ENCODE measurements around the gene PGRMC2.
"Not testable (repeated sequence)": the region's sequence is repeated elsewhere in the genome, so short reads cannot be mapped to it uniquely, and the experiment has no call there.

PGRMC2 gene

GRCh38 chr4:128298146-128298758 lies 10.6 kb upstream of the PGRMC2 start:
- no peak for DNase-seq

DNA sequence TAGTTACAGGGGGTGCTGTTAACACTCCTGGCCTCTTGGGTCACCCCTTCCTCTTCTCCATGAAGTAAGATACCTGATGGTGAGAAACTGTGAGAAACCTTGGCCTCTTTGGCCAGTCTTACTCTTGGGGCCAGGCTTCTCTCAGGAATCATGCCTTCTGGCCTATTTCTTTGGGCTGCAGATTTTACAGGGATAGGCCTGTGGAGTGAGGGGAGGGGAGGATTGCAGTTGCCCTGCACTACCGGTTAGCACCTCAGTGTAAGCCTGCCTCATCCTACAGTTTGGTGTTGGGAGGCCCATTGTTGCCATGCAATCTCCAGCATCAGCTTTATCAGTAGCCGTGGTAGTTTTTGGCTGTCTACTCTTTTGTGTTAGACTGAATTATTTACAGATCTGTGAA lies 7.6 kb upstream of the PGRMC2 start:
- DNase-seq: no peak

DNA sequence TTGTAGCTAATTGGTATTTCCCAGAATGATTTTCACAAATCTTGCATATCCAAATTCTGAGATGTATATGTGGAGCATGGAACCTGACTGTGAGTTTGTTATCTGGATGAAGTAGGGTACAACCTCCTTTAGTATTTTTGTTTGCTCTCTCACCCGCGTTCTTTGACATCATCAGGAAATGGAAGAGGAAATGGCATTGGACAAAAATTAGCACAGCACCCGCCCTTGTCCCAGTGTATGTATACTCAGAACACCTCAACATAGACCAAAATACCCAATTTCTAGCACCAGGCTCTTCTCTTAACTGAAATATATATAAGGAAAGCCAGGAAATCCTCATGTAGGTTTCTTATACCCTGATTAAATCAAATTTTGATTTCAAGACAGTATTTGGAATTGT lies 6.9 kb upstream of the PGRMC2 start:
- no peak for DNase-seq

DNA sequence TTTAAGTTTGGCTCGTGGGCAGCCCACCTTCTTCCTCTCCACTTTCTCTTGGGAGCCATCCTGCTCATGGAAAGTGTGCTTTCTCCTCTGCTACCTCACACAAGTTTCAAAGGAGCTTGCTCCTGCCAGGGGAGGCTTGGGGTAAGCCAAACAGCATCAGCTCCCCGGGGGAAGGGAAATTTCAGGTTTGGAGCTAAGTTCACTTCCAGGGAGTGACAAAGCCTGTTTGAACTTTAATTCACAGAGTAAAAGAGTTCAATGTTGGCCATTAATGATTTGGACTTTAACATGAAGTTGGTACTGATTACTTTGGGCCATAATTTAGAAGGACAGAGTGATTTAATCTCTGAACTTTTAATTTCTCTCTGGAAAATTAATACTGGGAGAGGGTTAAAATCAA lies 4.7 kb upstream of the PGRMC2 start:
- no peak for DNase-seq

DNA sequence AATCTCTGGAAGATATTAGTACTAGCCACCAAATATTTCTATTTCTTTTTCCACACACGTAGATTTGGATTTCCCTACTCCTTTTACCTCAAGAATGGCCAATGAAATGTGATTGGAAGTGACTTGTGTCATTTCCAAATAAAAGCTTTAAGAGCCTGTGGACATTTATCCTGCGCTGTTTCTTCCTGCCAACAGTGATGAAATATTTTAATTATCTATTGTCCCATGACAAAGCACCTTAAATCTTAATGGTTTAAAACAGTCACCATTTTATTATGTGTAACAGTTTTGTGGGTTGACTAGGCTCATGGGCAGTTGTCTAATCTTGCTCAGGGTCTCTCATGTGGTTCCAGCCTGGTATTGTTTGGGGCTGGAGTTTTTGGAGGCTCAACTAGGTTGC lies 3.5 kb upstream of the PGRMC2 start:
- no peak for DNase-seq

DNA sequence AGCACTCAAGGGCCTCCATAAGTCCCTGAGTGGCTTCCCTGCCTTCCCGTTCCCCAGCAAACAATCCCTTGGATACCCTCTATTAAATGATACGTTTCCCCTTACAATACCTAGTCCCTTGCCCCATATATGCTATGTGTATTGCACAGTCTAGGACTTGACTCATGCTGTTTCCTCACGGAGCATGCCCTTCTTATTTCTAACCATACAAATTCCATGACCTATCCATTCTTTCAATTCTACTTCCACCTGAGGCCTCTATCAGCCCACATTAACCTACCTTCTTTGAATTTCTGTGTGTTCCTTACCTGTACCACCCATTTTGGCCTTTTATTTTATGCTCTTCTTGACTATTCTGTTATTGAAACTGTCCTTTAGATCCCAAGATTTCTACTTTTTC lies 2.9 kb upstream of the PGRMC2 start:
- DNase-seq: no peak

DNA sequence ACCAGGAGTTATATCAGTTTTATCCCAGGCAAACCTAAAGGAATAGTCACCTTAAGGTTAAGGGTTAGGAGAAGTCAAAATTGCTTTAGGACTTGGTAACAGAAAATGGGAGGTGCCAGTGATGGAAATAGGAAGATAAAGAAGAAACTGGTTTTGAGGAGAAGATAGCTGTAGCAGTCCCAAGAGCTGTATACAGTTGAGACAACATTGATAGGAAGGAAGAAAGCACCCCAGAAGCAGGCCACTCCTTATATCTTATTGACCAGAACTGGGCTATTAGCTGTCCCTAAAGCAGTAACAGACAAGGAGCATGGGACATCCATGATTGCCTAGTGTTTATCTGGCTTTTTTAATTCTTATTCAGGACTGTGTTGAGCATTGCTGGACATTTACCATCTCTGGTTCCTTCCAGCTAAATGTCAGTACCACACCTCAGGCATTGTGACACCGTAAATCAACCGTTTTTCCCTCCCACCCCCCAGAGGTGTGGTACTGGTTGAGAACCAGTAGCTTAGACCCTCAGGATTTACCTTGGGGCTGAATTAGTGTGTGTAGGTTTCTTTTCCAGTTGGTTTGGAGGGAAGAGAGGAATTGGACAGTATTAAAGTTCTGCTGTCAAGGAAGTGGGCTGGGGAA lies 2.0 kb upstream of the PGRMC2 start:
- no peak for DNase-seq

- DNase-seq: no peak
Observed at GRCh38 chr4:128288689-128289106, 1.1 kb upstream of the PGRMC2 start.

GRCh38 chr4:128287871-128288688 lies 467 bp upstream of the PGRMC2 start:
- peak; percentile 99 for DNase-seq

GRCh38 chr4:128286474-128287058 lies 1.0 kb downstream of the PGRMC2 start:
- peak; percentile 52 for DNase-seq

DNA sequence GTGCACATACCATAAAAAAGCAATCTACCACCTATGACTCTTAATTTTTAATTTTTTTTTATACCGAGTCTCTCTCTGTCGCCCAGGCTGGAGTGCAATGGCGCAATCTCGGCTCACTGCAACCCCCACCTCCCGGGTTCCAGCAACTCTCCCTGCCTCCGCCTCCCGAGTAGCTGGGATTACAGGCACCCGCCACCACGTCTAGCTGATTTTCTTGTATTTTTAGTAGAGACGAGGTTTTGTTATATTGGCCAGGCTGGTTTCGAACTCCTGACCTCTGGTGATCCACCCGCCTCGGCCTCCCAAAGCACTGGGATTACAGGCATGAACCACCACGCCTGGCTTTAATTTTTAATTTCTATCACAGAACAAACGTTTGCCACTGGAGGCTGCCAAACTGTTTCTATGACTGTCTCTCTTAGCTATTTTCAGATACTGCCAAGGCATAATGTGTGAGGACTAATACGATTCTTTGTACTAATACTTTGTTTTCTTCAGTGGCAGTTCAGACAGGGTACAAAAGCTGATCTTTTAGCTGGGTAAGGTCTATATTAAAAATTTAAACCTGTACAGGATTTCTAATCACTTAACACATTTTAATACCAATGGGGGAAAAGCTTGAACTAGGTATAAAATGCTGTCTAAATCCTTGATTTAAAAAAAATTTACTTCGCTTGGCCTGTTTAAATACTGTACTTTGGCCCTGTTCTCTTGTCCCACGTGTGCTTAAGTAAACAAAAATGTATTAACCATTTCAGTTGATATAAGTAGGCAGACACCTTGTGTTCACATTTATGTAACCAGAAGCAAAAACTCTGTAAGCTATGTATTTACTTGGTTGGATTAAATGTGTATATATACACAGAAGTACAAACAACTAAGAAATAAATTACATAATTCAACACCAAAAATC lies 2.3 kb downstream of the PGRMC2 start:
- DNase-seq: no peak

DNA sequence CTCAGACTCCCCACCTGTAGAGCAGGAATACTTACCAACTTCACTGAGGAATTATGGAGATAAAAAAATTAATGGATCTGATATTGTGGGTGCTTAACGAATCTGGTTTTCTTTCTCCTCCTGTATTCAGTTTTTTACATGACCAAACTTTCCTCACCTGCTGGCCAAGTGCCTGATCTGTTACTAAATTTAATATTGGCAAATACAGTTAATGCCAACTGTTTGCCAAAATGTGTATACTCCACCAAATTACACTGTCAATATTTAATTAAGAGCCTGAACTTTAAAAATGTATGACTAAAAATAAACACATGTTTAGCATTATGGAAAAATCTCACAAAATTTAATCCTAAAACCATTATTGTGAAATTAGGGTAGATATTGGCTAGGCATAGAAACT lies 3.3 kb downstream of the PGRMC2 start:
- no peak for DNase-seq

DNA sequence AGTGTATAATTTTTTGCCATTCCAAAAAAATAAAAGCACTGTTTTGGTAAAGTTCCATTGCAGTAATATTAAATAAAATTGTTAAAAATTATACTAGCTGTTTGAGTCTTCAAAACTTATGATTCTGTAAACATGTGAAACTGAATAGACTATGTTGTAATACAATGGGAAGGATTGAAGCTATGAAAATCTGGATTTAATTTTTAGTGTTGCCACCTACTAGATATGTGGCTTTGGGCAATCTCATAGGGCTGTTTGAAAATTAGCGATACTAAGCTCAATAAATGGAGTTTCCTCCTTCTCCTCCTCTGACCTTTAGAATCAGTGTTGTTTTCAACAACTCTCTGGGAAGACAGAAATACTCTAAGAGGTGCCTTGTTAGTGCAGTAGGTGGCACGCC lies 4.5 kb downstream of the PGRMC2 start:
- DNase-seq: no peak

GRCh38 chr4:128282516-128282915 lies 5.1 kb downstream of the PGRMC2 start:
- no peak for DNase-seq

DNA sequence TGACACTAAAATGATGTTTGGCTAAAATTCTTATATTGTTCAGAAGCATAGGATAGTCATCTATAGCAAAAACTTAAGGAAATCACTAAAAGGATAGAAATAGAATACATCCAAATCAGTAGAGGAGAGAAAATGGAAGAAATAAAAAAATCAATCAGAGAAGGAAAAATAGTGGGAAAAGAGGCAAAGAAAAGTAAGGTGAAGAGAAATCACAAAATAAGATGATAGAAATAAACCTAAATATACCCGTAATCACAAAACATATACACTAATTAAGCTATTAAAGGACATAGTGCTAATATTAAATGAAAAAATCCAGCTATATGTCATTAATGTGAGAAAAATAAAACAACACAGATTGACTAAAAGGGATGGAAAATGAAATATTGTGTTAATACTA lies 6.3 kb downstream of the PGRMC2 start:
- no peak for DNase-seq

GRCh38 chr4:128279624-128280225 lies 7.9 kb downstream of the PGRMC2 start:
- no peak for DNase-seq

DNA sequence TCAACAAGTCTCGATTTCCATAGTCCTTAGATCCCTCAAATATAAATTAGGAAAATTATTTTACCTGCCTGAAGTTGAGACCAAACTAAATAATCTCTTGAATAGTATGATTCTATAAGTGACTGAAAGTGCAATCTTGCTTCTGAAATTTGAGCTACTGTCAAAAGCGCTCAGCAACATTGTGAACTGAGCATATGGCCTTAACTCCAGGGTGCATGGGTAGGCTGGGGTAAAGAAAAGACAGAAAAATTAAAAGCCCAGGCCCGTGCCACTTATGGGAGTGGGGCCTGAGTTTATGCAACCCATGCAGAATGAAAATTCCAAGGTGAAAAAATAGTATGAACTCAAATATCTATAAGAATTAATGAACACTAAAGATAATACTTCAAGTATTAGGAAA lies 9.8 kb downstream of the PGRMC2 start:
- DNase-seq: no peak

DNA sequence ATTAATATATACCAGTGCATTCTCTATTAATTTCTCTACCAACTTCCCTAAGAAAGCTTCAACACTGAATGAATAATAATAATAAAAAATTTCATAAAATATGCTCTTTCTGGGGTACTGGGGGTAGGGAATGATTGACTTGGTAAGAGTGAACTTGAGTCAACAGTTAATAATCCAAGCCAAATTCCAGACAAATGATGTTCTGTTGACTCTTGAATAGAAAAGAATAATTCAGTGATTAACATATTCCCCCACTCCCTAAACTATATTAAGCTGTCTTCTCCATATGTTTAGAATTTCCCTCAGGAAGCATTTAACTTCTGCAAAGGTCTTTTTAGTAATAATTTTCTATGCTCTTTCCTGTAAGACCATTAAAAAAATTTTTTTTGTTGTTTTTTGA lies 12.3 kb downstream of the PGRMC2 start:
- DNase-seq: no peak

GRCh38 chr4:128271551-128271950 lies 16.1 kb downstream of the PGRMC2 start:
- DNase-seq: no peak

DNA sequence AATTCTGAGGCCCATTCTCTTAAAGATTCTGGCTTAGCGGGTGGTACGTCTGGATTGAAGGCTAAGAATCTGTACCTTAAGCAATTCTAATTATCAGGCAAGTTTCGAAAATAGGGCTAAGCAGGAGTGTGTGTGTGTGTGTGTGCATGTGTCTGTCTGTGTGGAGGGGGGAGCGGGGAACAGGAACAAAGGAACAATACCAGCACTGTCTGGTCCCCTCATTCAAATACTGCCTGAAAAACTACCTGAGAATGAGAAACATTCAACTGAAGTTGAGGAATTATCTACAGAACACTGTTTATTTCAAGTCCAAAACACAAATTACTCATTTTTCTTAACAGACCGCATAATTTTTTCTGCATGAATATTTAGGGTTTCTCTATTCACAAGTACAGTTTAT lies 18.6 kb downstream of the PGRMC2 start:
- DNase-seq: no peak

- no peak for DNase-seq
Observed at GRCh38 chr4:128267745-128268144, 19.9 kb downstream of the PGRMC2 start.

GRCh38 chr4:128267171-128267570 lies 20.4 kb downstream of the PGRMC2 start:
- DNase-seq: not testable (repeated sequence)

All from GF-D8 (cell line).